ENCODE data around the gene FTL. TPM values are rescaled to one million over a fixed set of nuclear protein-coding genes. Genes with fewer than 3 reads are reported as not detected.

Gene FTL
- total and polyA plus RNA-seq, 7 donors = 802 to 2,269 (median 1,296) TPM

DNA sequence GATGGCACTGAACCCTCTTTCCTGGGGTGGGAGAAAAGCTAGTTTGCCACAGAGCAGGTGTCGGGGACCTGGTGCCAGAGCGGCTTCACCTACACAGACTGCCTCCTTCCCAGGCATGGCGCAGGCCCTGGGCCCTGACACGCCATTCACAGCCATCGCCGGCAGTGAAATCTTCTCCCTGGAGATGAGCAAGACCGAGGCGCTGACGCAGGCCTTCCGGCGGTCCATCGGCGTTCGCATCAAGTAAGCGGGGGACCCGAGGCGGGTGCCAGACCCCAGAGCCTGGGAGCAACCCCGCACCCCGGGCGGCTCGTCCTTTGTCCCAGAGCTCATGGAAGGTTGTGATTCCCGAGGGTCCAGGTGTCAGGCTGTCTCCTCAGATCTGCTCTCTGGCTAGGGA, 41.8 kb downstream of the FTL start:
- ATAC-seq (no peak), DNase-seq (no peak)
- Histone ChIP-seq H3K27ac (no peak overlapping the region), H3K4me1 (no peaks in the 10 kb centered on the region), H3K36me3 (ENCODE audit: insufficient read depth in 1 of 2, low read depth in 1 of 2) (peaks cover 10 to 99% of the 10 kb centered on the region in 2 donors), H3K27me3 (ENCODE audit: insufficient read depth in 3 of 3, low read length in 2 of 3) (no peaks in the 10 kb centered on the region), H3K9me3 (no peaks in the 10 kb centered on the region), H3K4me3 (no peak overlapping the region)
- TF ChIP-seq, protein P1, sequence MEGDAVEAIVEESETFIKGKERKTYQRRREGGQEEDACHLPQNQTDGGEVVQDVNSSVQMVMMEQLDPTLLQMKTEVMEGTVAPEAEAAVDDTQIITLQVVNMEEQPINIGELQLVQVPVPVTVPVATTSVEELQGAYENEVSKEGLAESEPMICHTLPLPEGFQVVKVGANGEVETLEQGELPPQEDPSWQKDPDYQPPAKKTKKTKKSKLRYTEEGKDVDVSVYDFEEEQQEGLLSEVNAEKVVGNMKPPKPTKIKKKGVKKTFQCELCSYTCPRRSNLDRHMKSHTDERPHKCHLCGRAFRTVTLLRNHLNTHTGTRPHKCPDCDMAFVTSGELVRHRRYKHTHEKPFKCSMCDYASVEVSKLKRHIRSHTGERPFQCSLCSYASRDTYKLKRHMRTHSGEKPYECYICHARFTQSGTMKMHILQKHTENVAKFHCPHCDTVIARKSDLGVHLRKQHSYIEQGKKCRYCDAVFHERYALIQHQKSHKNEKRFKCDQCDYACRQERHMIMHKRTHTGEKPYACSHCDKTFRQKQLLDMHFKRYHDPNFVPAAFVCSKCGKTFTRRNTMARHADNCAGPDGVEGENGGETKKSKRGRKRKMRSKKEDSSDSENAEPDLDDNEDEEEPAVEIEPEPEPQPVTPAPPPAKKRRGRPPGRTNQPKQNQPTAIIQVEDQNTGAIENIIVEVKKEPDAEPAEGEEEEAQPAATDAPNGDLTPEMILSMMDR (IDR thresholded peaks at IDR 0.05) = no peak
- 95 to 98% (median 97%) methylated on average over 22 of the region's 22 CpGs for WGBS, 3 donors
- intact Hi-C loops (cut with DNase I) = no loop called here

DNA sequence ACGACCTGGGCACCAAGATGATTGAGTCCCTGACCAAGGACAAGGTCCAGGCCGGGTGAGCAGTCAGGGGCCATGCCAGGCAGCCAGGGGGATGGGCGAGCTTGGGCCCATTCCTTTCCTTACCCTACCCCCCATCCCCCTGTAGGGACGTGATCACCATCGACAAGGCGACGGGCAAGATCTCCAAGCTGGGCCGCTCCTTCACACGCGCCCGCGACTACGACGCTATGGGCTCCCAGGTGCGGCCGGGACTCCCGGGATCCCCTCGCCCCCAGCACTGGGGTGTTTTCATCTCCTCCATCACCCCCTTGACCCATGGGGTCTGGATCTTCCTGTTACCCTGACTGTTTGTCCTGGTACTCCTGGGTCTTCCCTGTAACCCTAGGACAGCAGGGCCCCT, 44.7 kb downstream of the FTL start:
- peaks cover 16 to 91% of the 10 kb centered on the region in 2 donors for H3K36me3 ChIP-seq (ENCODE audit: insufficient read depth in 1 of 2, low read depth in 1 of 2)

DNA sequence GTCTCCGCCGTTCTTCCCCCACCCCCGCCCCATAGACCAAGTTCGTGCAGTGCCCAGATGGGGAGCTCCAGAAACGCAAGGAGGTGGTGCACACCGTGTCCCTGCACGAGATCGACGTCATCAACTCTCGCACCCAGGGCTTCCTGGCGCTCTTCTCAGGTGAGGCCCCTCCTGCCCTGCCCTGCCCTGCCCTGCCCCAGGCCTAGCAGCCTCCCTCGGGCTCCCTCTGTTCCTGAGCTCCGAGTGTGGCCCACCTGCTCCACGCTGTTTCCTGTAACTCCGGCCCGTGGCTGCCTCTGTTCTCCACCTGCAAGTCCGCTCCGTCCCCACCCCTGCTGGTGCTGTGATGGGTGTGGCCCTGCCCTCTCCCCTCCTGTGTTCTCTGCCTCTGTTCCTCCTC, 45.3 kb downstream of the FTL start:
- no peaks in the 10 kb centered on the region for H3K9me3 ChIP-seq
- no peak overlapping the region for H3K4me3 ChIP-seq
- H3K27me3 ChIP-seq (ENCODE audit: insufficient read depth in 3 of 3, low read length in 2 of 3) = no peaks in the 10 kb centered on the region
- H3K4me1 ChIP-seq = no peaks in the 10 kb centered on the region
- 84 to 95% (median 89%) methylated on average over 18 of the region's 18 CpGs for WGBS, 3 donors
- no peak for ATAC-seq
- H3K27ac ChIP-seq = no peak overlapping the region
- peaks cover 16 to 91% of the 10 kb centered on the region in 2 donors for H3K36me3 ChIP-seq (ENCODE audit: insufficient read depth in 1 of 2, low read depth in 1 of 2)
- intact Hi-C loops (cut with DNase I) = loop anchor here in 1 of 2 donors (5.0 kb wide), 1 partner anchor 47 kb away; the partner anchor contains the start of gene CGB7
- TF ChIP-seq, protein P1 (IDR thresholded peaks at IDR 0.05) = no peak
- DNase-seq = no peak

More for the DNA sequence above, 44.7 kb downstream of the FTL start:
- no peaks in the 10 kb centered on the region for H3K9me3 ChIP-seq
- TF ChIP-seq, protein P1 (IDR thresholded peaks at IDR 0.05) = no peak
- no peaks in the 10 kb centered on the region for H3K4me1 ChIP-seq
- no peak for ATAC-seq
- intact Hi-C loops (cut with DNase I) = loop anchor here in 1 of 2 donors (5.0 kb wide), 1 partner anchor 47 kb away; the partner anchor contains the start of gene CGB7
- no peak overlapping the region for H3K4me3 ChIP-seq
- no peak for DNase-seq
- no peaks in the 10 kb centered on the region for H3K27me3 ChIP-seq (ENCODE audit: insufficient read depth in 3 of 3, low read length in 2 of 3)
- no peak overlapping the region for H3K27ac ChIP-seq
- whole genome bisulfite sequencing, 3 donors = 93 to 96% (median 94%) methylated on average over 18 of the region's 18 CpGs

DNA sequence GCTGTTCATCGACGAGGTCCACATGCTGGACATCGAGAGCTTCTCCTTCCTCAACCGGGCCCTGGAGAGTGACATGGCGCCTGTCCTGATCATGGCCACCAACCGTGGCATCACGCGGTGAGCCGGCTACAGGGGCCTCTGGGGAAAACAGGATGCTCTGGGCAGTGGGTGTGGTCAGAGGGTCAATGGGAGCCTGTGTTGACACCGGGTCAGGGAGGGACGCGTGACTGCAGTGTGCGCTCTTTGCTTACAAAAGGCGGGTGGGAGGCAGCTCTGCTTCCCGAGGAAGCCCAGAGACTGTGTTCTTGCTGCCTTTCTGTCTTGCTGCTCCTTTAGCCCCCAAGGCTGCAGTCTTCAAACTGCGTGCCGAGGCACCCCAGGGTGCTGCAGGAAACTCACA, 46.1 kb downstream of the FTL start:
- H3K4me1 ChIP-seq = no peaks in the 10 kb centered on the region
- no peaks in the 10 kb centered on the region for H3K27me3 ChIP-seq (ENCODE audit: insufficient read depth in 3 of 3, low read length in 2 of 3)
- H3K4me3 ChIP-seq = no peak overlapping the region
- TF ChIP-seq, protein P1 (IDR thresholded peaks at IDR 0.05) = no peak
- DNase-seq (no peak), ATAC-seq (no peak)
- H3K27ac ChIP-seq = no peak overlapping the region
- H3K36me3 ChIP-seq (ENCODE audit: insufficient read depth in 1 of 2, low read depth in 1 of 2) = peaks cover 17 to 91% of the 10 kb centered on the region in 2 donors
- WGBS, 3 donors = 87 to 93% (median 87%) methylated on average over 17 of the region's 17 CpGs
- intact Hi-C loops (cut with DNase I) = loop anchor here in 1 of 2 donors (5.0 kb wide), 1 partner anchor 46 kb away; the partner anchor contains the start of gene CGB7
- H3K9me3 ChIP-seq = no peaks in the 10 kb centered on the region
